ENCODE measurements around the gene AP4E1. TPM values are rescaled to one million over a fixed set of nuclear protein-coding genes. Genes with fewer than 3 reads are reported as not detected.
"Not testable (repeated sequence)": the region's sequence is repeated elsewhere in the genome, so short reads cannot be mapped to it uniquely, and the experiment has no call there.

The AP4E1 gene
- total and polyA plus RNA-seq, 9 donors = 3.1 to 12.7 (median 6.8) TPM

DNA sequence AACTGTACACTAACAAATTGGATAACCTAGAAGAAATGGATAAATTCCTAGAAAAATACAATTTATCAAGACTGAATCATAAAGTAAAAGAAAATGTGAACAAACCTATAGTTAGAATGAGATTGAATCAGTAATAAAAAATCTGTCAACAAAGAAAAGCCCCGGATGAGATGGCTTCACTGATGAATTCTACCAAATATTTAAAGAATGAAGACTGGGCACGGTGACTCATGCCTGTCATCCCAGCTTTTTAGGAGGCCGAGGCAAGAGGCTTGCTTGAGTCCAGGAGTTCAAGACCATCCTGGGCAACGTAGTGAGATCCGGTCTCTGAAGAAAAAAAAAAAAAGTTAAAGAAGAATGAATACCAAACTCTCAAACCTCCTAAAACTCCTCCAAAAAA lies 17.7 kb upstream of the AP4E1 start:
- TF ChIP-seq POLR2A (IDR thresholded peaks at IDR 0.05) = no peak
- no peak overlapping the region for H3K4me3 ChIP-seq
- no peak overlapping the region for H3K27ac ChIP-seq
- H3K9me3 ChIP-seq = peaks cover 0 to 4% of the 10 kb centered on the region in 2 donors
- intact Hi-C loops (cut with DNase I) = no loop called here
- 91 to 95% (median 94%) methylated on average over 5 of the region's 5 CpGs for WGBS, 3 donors
- H3K4me1 ChIP-seq (ENCODE audit: insufficient read depth) = no peaks in the 10 kb centered on the region
- DNase-seq = no peak
- H3K27me3 ChIP-seq = no peaks in the 10 kb centered on the region
- no peaks in the 10 kb centered on the region for H3K36me3 ChIP-seq

DNA sequence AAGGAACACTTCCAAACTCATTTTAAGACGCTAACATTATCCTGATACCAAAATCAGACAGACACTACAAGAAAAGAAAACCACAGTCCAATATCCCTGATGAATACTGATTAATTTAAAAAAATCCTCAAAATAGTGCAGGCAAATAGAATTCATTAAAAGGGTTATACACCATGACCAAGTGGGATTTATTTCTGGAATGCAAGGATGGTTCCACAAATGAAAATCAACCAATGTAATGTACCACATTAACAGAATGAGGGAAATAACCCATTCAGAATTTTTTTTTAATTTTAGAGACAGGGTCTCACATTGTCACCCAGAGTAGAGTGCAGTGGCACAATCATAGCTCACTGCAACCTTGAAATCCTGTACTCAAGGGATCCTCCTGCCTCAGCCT lies 17.3 kb upstream of the AP4E1 start:
- Histone ChIP-seq H3K36me3 (no peaks in the 10 kb centered on the region), H3K9me3 (peaks cover 0 to 4% of the 10 kb centered on the region in 2 donors), H3K27me3 (no peaks in the 10 kb centered on the region), H3K4me1 (ENCODE audit: insufficient read depth) (no peaks in the 10 kb centered on the region), H3K27ac (no peak overlapping the region), H3K4me3 (no peak overlapping the region)
- no peak for DNase-seq
- WGBS, 3 donors = 91 to 100% (median 98%) methylated on average over 1 of the region's 1 CpG
- TF ChIP-seq, protein P1, sequence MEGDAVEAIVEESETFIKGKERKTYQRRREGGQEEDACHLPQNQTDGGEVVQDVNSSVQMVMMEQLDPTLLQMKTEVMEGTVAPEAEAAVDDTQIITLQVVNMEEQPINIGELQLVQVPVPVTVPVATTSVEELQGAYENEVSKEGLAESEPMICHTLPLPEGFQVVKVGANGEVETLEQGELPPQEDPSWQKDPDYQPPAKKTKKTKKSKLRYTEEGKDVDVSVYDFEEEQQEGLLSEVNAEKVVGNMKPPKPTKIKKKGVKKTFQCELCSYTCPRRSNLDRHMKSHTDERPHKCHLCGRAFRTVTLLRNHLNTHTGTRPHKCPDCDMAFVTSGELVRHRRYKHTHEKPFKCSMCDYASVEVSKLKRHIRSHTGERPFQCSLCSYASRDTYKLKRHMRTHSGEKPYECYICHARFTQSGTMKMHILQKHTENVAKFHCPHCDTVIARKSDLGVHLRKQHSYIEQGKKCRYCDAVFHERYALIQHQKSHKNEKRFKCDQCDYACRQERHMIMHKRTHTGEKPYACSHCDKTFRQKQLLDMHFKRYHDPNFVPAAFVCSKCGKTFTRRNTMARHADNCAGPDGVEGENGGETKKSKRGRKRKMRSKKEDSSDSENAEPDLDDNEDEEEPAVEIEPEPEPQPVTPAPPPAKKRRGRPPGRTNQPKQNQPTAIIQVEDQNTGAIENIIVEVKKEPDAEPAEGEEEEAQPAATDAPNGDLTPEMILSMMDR (IDR thresholded peaks at IDR 0.05) = no peak
- intact Hi-C loops (cut with DNase I) = no loop called here

DNA sequence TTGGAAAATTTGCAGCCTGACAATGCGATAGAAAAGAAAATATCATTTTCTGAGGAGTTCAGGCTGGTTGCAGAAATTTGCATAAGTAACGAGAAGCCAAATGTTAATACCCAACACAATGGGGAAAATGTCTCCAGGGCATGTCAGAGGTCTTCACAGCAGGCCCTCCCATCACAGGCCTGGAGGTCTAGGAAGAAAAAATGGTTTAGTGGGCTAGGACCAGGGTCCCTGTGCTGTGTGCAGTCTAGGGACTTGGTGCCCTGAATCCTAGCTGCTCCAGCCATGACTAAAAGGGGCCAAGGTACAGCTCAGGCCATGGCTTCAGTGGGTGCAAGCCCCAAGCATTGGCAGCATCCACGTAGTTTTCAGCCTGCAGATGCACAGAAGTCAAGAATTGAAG lies 14.5 kb upstream of the AP4E1 start:
- Histone ChIP-seq H3K27me3 (no peaks in the 10 kb centered on the region), H3K4me3 (no peak overlapping the region), H3K36me3 (no peaks in the 10 kb centered on the region), H3K9me3 (peaks cover 0 to 4% of the 10 kb centered on the region in 2 donors), H3K4me1 (ENCODE audit: insufficient read depth) (no peaks in the 10 kb centered on the region), H3K27ac (no peak overlapping the region)
- WGBS, 3 donors = 90 to 96% (median 91%) methylated on average over 3 of the region's 3 CpGs
- no peak for DNase-seq
- intact Hi-C loops (cut with DNase I) = no loop called here
- TF ChIP-seq, protein P1 (IDR thresholded peaks at IDR 0.05) = no peak
- TF ChIP-seq POLR2A (IDR thresholded peaks at IDR 0.05) = no peak

DNA sequence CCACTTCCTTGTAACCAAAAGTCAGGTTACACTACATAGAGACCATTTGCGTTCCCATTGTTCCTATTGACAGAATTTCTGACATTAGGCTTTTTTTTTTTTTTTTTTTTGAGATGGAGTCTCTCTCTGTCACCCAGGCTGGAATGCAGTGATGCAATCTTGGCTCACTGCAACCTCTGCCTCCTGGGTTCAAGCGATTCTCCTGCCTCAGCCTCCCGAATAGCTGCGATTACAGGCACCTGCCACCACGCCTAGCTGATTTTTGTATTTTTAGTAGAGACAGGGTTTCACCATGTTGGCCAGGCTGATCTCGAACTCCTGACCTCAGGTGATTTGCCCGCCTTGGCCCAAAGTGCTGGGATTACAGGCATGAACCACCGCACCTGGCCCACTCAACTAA lies 7.1 kb upstream of the AP4E1 start:
- H3K27me3 ChIP-seq; H3K27ac ChIP-seq; H3K4me1 ChIP-seq (ENCODE audit: insufficient read depth); H3K4me3 ChIP-seq; H3K36me3 ChIP-seq; H3K9me3 ChIP-seq; DNase-seq: not testable (repeated sequence)
- 91 to 94% (median 93%) methylated on average over 8 of the region's 8 CpGs for WGBS, 3 donors
- intact Hi-C loops (cut with DNase I) = loop anchor here in 1 of 4 donors (10.0 kb wide), 1 partner anchor 217 kb away; the partner anchor contains the start of gene TRPM7

DNA sequence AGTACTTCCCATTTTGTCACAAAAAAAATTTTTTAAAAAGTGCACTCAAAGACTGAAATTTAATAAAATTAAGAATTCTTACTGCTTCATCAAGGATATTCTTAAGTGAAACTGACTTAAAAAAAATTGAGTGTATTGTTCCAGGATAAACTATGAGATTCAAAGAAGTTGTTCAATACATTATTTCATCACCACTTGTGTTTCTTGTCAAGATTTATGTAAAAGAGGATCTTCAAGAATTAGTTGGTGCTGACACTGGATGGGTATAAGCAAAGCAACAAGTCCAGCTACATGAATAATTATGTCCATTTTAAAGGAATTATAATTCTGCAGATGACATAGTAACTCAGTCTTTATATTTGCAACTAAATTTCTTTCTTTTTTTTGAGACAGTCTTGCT lies 4.3 kb upstream of the AP4E1 start:
- intact Hi-C loops (cut with DNase I) = loop anchor here in 1 of 4 donors (10.0 kb wide), 1 partner anchor 219 kb away; the partner anchor contains the start of gene TRPM7

More for the DNA sequence above, 4.3 kb upstream of the AP4E1 start:
- no peaks in the 10 kb centered on the region for H3K9me3 ChIP-seq
- H3K27ac ChIP-seq = no peak overlapping the region
- no peaks in the 10 kb centered on the region for H3K36me3 ChIP-seq
- H3K27me3 ChIP-seq = no peaks in the 10 kb centered on the region
- peaks cover 1% of the 10 kb centered on the region for H3K4me1 ChIP-seq (ENCODE audit: insufficient read depth)
- no peak for DNase-seq
- no peak overlapping the region for H3K4me3 ChIP-seq
- TF ChIP-seq, protein P1 (IDR thresholded peaks at IDR 0.05) = no peak
- TF ChIP-seq POLR2A (IDR thresholded peaks at IDR 0.05) = no peak
- TF ChIP-seq EP300 (IDR thresholded peaks at IDR 0.05) = no peak
